ENCODE results near the gene LGMN.

DNA sequence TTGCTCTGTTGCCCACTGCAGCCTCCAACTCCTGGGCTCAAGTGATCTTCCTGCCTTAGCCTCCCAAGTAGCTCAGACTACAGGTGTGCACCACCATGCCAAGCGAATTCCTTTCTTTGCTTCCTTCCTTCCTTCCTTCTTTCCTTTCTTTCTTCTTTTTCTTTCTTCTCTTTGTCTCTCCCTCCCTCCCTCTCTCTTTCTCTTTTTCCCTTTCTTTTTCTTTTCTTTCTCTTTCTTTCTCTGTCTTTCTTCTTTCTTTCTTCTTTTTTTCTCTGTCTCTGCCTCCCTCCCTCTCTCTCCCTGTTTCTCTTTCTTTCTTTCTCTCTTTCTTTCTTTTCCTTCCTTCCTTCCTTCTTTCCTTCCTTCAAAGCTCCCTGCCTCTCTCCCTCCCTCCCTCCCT is 52.9 kb downstream of the LGMN start:
- TF ChIP-seq CTCF (optimal IDR thresholded peaks at IDR 0.05 in 1 of 3, IDR thresholded peaks at IDR 0.05 in 1 of 3, conservative IDR thresholded peaks at IDR 0.05 in 1 of 3; ENCODE audit: extremely low read depth in 1 of 3, insufficient read depth in 2 of 3, low read length in 3 of 3) = no peak
- no peak for TF ChIP-seq EZH2 (IDR thresholded peaks at IDR 0.05; ENCODE audit: low read length)

Data from keratinocyte (primary cell).